H1 (cell line): ENCODE measurements around the gene SMOC2. TPM values are rescaled to one million over a fixed set of nuclear protein-coding genes. Genes with fewer than 3 reads are reported as not detected.

Experiments
- CTCF ChIA-PET: fragments of 300-600 bp; sonication (Branson Sonifier 250); formaldehyde crosslinking; loops from one replicate; lab custom pipeline; 2021; ENCODE audit not compliant: partially characterized antibody; lab: Charles Lee
- POLR2A ChIA-PET: fragments of 300-600 bp; sonication (Branson Sonifier 250); formaldehyde crosslinking; loops from one replicate; lab custom pipeline; 2021; ENCODE audit warnings: inconsistent platforms; ENCODE audit not compliant: partially characterized antibody; lab: Charles Lee
- DNase-seq, 2 experiments: peaks; one replicate each; pipeline versions ENCODE4 v3.0.0 to v3.0.0-alpha.2; 2010 to 2022; ENCODE audit warnings: low spot score in 2 of 2, low read depth in 1 of 2, mixed read lengths in 1 of 2
- FAIRE-seq: peaks from 2 replicates; lab custom pipeline; 2011; peaks lifted over from hg19 to GRCh38; lab: Jason Lieb, UNC
- H2AFZ ChIP-seq: 2 replicates; pipeline ENCODE4 v1.8.1; 2012; ENCODE audit warnings: low read length, inconsistent platforms
- H2AK5ac ChIP-seq: 2 replicates; pipeline ENCODE4 v1.6.1; 2013; ENCODE audit warnings: low read depth, low read length
- H2BK120ac ChIP-seq: replicated peaks from 2 replicates; pipeline ENCODE3; 2013; ENCODE audit warnings: low read depth, low read length, inconsistent platforms
- H2BK12ac ChIP-seq: 2 replicates; pipeline ENCODE4 v1.6.1; 2013; ENCODE audit warnings: low read depth, low read length
- H2BK15ac ChIP-seq: 2 replicates; pipeline ENCODE4 v1.6.1; 2013; ENCODE audit warnings: low read length
- H2BK20ac ChIP-seq: 2 replicates; pipeline ENCODE4 v1.6.1; 2013; ENCODE audit warnings: low read length
- H2BK5ac ChIP-seq: 2 replicates; pipeline ENCODE4 v1.6.1; 2013; ENCODE audit warnings: low read depth, low read length
- H3K14ac ChIP-seq: 2 replicates; pipeline ENCODE4 v1.6.1; 2013; ENCODE audit warnings: inconsistent platforms; ENCODE audit not compliant: insufficient read length
- H3K18ac ChIP-seq: 2 replicates; pipeline ENCODE4 v1.6.1; 2013; ENCODE audit warnings: low read length; ENCODE audit errors: extremely low read depth
- H3K23ac ChIP-seq: 2 replicates; pipeline ENCODE4 v1.6.1; 2013; ENCODE audit warnings: inconsistent platforms; ENCODE audit not compliant: insufficient read length
- H3K23me2 ChIP-seq: 2 replicates; pipeline ENCODE4 v1.6.1; 2013; ENCODE audit warnings: low read depth, low read length
- H3K27ac ChIP-seq: 2 replicates; pipeline ENCODE4 v1.6.1; 2011; ENCODE audit warnings: low read depth, low read length, inconsistent platforms
- H3K27me3 ChIP-seq, 4 experiments: replicated peaks in 1 of 4; 1 replicate in 1 of 4; 2 replicates in 3 of 4; pipeline versions ENCODE4 v1.6.1 to v1.8.1; 2011 to 2013; ENCODE audit warnings: low read length in 3 of 4, mild to moderate bottlenecking in 3 of 4, inconsistent platforms in 2 of 4, mixed read lengths in 2 of 4, moderate library complexity in 1 of 4; ENCODE audit not compliant: control insufficient read depth in 3 of 4, insufficient read depth in 3 of 4; ENCODE audit errors: extremely low read depth in 1 of 4
- H3K36me3 ChIP-seq, 4 experiments: 2 replicates each; pipeline versions ENCODE4 v1.6.1 to v1.8.1; 2011 to 2013; ENCODE audit warnings: mild to moderate bottlenecking in 4 of 4, low read length in 3 of 4, moderate library complexity in 2 of 4, control low read depth in 1 of 4, inconsistent platforms in 1 of 4; ENCODE audit not compliant: insufficient read depth in 4 of 4, control insufficient read depth in 2 of 4
- H3K4ac ChIP-seq: replicated peaks from 2 replicates; pipeline ENCODE3; 2013; ENCODE audit warnings: low read length, low read depth, mixed read lengths, inconsistent platforms; ENCODE audit not compliant: insufficient read length
- H3K4me1 ChIP-seq, 4 experiments: replicated peaks in 1 of 4; 1 replicate in 1 of 4; 2 replicates in 3 of 4; pipeline versions ENCODE4 v1.6.1 to v1.8.1; 2011 to 2013; ENCODE audit warnings: low read length in 3 of 4, inconsistent platforms in 2 of 4, mixed read lengths in 1 of 4; ENCODE audit not compliant: insufficient read depth in 4 of 4, control insufficient read depth in 3 of 4
- H3K4me2 ChIP-seq, 2 experiments: 2 replicates each; pipeline versions ENCODE4 v1.6.1 to v1.8.1; 2011 to 2013; ENCODE audit warnings: low read depth in 2 of 2, low read length in 2 of 2, control low read depth in 1 of 2, inconsistent platforms in 1 of 2, mild to moderate bottlenecking in 1 of 2; ENCODE audit not compliant: insufficient read depth in 1 of 2
- H3K4me3 ChIP-seq, 4 experiments: fragments of 200-600, 300-600 bp in 1 of 4; sonication (generic), shearing (Covaris generic), sonication (Bioruptor Twin) in 1 of 4; 2 replicates each; pipeline versions ENCODE4 v1.5.1 to v1.8.1; 2011 to 2016; ENCODE audit warnings: low read length in 4 of 4, low read depth in 3 of 4, control low read depth in 2 of 4, inconsistent platforms in 2 of 4, mild to moderate bottlenecking in 2 of 4, mixed read lengths in 1 of 4, moderate library complexity in 1 of 4; ENCODE audit not compliant: insufficient read depth in 2 of 4; ENCODE audit errors: extremely low read depth in 1 of 4
- H3K56ac ChIP-seq: replicated peaks from 2 replicates; pipeline ENCODE3; 2013; ENCODE audit warnings: low read depth, mild to moderate bottlenecking, mixed read lengths, low read length, inconsistent platforms; ENCODE audit not compliant: insufficient read length
- H3K79me1 ChIP-seq: 2 replicates; pipeline ENCODE4 v1.6.1; 2013; ENCODE audit warnings: low read depth, low read length, control low read depth
- H3K79me2 ChIP-seq, 2 experiments: 2 replicates each; pipeline versions ENCODE4 v1.6.1 to v1.8.1; 2012 to 2013; ENCODE audit warnings: low read length in 2 of 2, mild to moderate bottlenecking in 2 of 2, inconsistent platforms in 1 of 2; ENCODE audit not compliant: insufficient read depth in 2 of 2, control insufficient read depth in 1 of 2
- H3K9ac ChIP-seq, 4 experiments: replicated peaks in 1 of 4; 1 replicate in 1 of 4; 2 replicates in 3 of 4; pipeline versions ENCODE4 v1.6.1 to v1.8.1; 2011 to 2013; ENCODE audit warnings: low read depth in 3 of 4, low read length in 3 of 4, control low read depth in 2 of 4, mild to moderate bottlenecking in 2 of 4, moderate library complexity in 2 of 4, inconsistent platforms in 1 of 4; ENCODE audit errors: extremely low read depth in 1 of 4
- H3K9me3 ChIP-seq, 2 experiments: 2 replicates each; pipeline versions ENCODE4 v1.6.1 to v1.8.1; 2012 to 2013; ENCODE audit warnings: mild to moderate bottlenecking in 2 of 2, moderate library complexity in 2 of 2, control low read depth in 1 of 2, inconsistent platforms in 1 of 2, low read depth in 1 of 2, low read length in 1 of 2, mixed read lengths in 1 of 2; ENCODE audit not compliant: insufficient read depth in 2 of 2
- H4K20me1 ChIP-seq, 2 experiments: replicated peaks in 1 of 2; 2 replicates each; pipeline versions ENCODE3 to v1.8.1; 2011 to 2013; ENCODE audit warnings: inconsistent platforms in 2 of 2, low read length in 2 of 2, mild to moderate bottlenecking in 1 of 2; ENCODE audit not compliant: insufficient read depth in 2 of 2, control insufficient read depth in 1 of 2
- H4K5ac ChIP-seq: 2 replicates; pipeline ENCODE4 v1.6.1; 2013; ENCODE audit warnings: low read length, low read depth, mixed read lengths, inconsistent platforms; ENCODE audit not compliant: insufficient read length
- H4K8ac ChIP-seq: 2 replicates; pipeline ENCODE4 v1.8.0; 2013; ENCODE audit warnings: mild to moderate bottlenecking, moderate library complexity, low read length, inconsistent platforms; ENCODE audit not compliant: insufficient read depth; ENCODE audit errors: extremely low read depth
- H4K91ac ChIP-seq: replicated peaks from 2 replicates; pipeline ENCODE3; 2013; ENCODE audit warnings: low read length, mixed read lengths, inconsistent platforms; ENCODE audit not compliant: insufficient read length
- ASH2L ChIP-seq: fragments of 200-600, 300-600 bp; sonication (generic); IDR thresholded peaks from one replicate; pipeline ENCODE4 v1.7.1; 2017; ENCODE audit warnings: low read length
- ATF3 ChIP-seq: IDR thresholded peaks from 2 replicates; pipeline ENCODE4 v1.6.1; 2011; ENCODE audit warnings: low read depth, mild to moderate bottlenecking, low read length; ENCODE audit not compliant: insufficient read depth
- BCL11A ChIP-seq, 2 experiments: IDR thresholded peaks; one replicate each; pipeline ENCODE4 v1.6.1; 2011; ENCODE audit warnings: low read depth in 2 of 2, low read length in 2 of 2, mild to moderate bottlenecking in 2 of 2
- CBX8 ChIP-seq: fragments of 300-800, 300-1000 bp; sonication (generic); IDR thresholded peaks from 2 replicates; pipeline ENCODE4 v1.7.1; 2016; ENCODE audit warnings: low read depth, low read length, borderline replicate concordance
- CHD2 ChIP-seq: IDR thresholded peaks from 2 replicates; pipeline ENCODE4 v1.6.1; 2012; ENCODE audit warnings: low read length, improper control_type of control experiment
- FOSL1 ChIP-seq: IDR thresholded peaks from 2 replicates; pipeline ENCODE4 v1.6.1; 2011; ENCODE audit warnings: mild to moderate bottlenecking, low read depth, low read length, moderate library complexity; ENCODE audit not compliant: insufficient read depth
- HDAC6 ChIP-seq: IDR thresholded peaks from one replicate; pipeline ENCODE4 v1.7.1; 2012; ENCODE audit warnings: low read depth, mild to moderate bottlenecking, inconsistent platforms, low read length, moderate library complexity
- JUN ChIP-seq: IDR thresholded peaks from 2 replicates; pipeline ENCODE4 v1.6.1; 2011; ENCODE audit warnings: low read depth, mild to moderate bottlenecking, improper control_type of control experiment, low read length
- NRF1 ChIP-seq: IDR thresholded peaks from 2 replicates; pipeline ENCODE4 v1.6.1; 2011; ENCODE audit warnings: mild to moderate bottlenecking, low read depth, low read length, improper control_type of control experiment
- PHF8 ChIP-seq: fragments of 200-600 bp; sonication (generic); conservative IDR thresholded peaks from 2 replicates; pipeline ENCODE4 v1.7.1; 2012; ENCODE audit warnings: low read depth, mild to moderate bottlenecking, inconsistent platforms, low read length, moderate library complexity
- RBBP5 ChIP-seq: IDR thresholded peaks from 2 replicates; pipeline ENCODE4 v1.7.1; 2012; ENCODE audit warnings: low read depth, mild to moderate bottlenecking, inconsistent platforms, low read length, moderate library complexity, borderline replicate concordance
- RFX5 ChIP-seq: IDR thresholded peaks from 2 replicates; pipeline ENCODE4 v1.6.1; 2011; ENCODE audit warnings: low read depth, low read length, improper control_type of control experiment, borderline replicate concordance
- RXRA ChIP-seq: IDR thresholded peaks from 2 replicates; pipeline ENCODE4 v1.6.1; 2011; ENCODE audit warnings: low read depth, mild to moderate bottlenecking, low read length, moderate library complexity; ENCODE audit not compliant: insufficient read depth
- TCF12 ChIP-seq: IDR thresholded peaks from 2 replicates; pipeline ENCODE4 v1.6.1; 2011; ENCODE audit warnings: low read depth, mild to moderate bottlenecking, low read length
- WGBS, 2 experiments: shearing (Covaris generic) in 1 of 2; methylation state at CpG; one replicate each; pipeline versions ENCODE4 v1.1.6 to v1.1.7; 2013 to 2015; ENCODE audit warnings: low lambda C conversion rate in 2 of 2, mixed read lengths in 2 of 2, inconsistent platforms in 1 of 2, low coverage in 1 of 2, missing lambda C conversion rate in 1 of 2; ENCODE audit not compliant: insufficient replicate concordance in 2 of 2, insufficient coverage in 1 of 2, insufficient read length in 1 of 2; ENCODE audit errors: extremely low coverage in 1 of 2, missing lambda C conversion rate in 1 of 2; 5-methylcytosine and 5-hydroxymethylcytosine counted together
- polyA plus RNA-seq, 7 experiments: library from polyadenylated mRNA; depleted of rRNA in 3 of 7; stranded (reverse) in 5 of 7; unstranded in 2 of 7; fragments of >200 nt in 5 of 7; fragments of 200-250 nt in 2 of 7; gene quantifications; 1 replicate in 5 of 7; 2 replicates in 1 of 7; 4 replicates in 1 of 7; pipeline versions ENCODE4 v1.2.1 to v1.2.3, GENCODE V29; 2011 to 2013; ENCODE audit warnings: missing spikeins in 2 of 7, mixed read lengths in 2 of 7
- total RNA-seq: library from RNA; stranded (reverse); fragmentation: NEBNext Ultra II Directional; extraction: Animal tissue kit (Norgen Biotek cat#: 25700); gene quantifications from 2 replicates; pipeline ENCODE4 v1.2.1, GENCODE V29; 2021

SMOC2 gene
- total and polyA plus RNA-seq, 2 of the 8 experiments (the other 6 are each of a cell fraction or from before 2014, with no cell fraction given): 7.7 to 8.5 TPM

- H3K9ac ChIP-seq: no peak overlapping the region
- CTCF ChIA-PET: interaction anchor here (0.8 to 2.6 kb wide), 3 partner anchors 90 to 133 kb away, joined by 3 to 7 read pairs (median 3); no protein-coding TSS in a partner anchor
These were observed 100.3 kb downstream of the SMOC2 start for GRCh38 chr6:168541307-168541706.

More at GRCh38 chr6:168541307-168541706, 100.3 kb downstream of the SMOC2 start:
- Histone ChIP-seq H3K79me2 (no peaks in the 10 kb centered on the region), H4K91ac (no peak overlapping the region), H3K36me3 (no peaks in the 10 kb centered on the region), H4K20me1 (no peaks in the 10 kb centered on the region), H3K4ac (no peak overlapping the region), H3K56ac (no peak overlapping the region), H3K4me1 (peaks cover 9 to 36% (median 19%) of the 10 kb centered on the region in 4 experiments), H3K4me2 (peak overlapping the region; percentile 38 to 59; a peak in 3 of 4 replicates), H3K27me3 (no peaks in the 10 kb centered on the region), H4K5ac (no peak overlapping the region), H2BK12ac (no peak overlapping the region), H3K14ac (no peak overlapping the region), H2BK5ac (no peak overlapping the region), H3K9me3 (no peaks in the 10 kb centered on the region), H3K18ac (no peak overlapping the region; the same call in 1 of the 2 replicates), H2BK15ac (no peak overlapping the region), H3K79me1 (no peaks in the 10 kb centered on the region), H3K4me3 (no peak overlapping the region), H2BK20ac (no peak overlapping the region), H3K23ac (no peak overlapping the region), H2AK5ac (no peak overlapping the region), H4K8ac (no peak overlapping the region), H3K23me2 (no peaks in the 10 kb centered on the region; the same call in 1 of the 2 replicates), H3K27ac (no peak overlapping the region), H2AFZ (no peak overlapping the region), H2BK120ac (no peak overlapping the region)
- POLR2A ChIA-PET: interaction anchor here (1.0 kb wide), 1 partner anchor 10 kb away, joined by 3 read pairs; no protein-coding TSS in a partner anchor
- FAIRE-seq (no peak), DNase-seq (no peak)
- no peak for TF ChIP-seq RFX5
- TF ChIP-seq RBBP5: no peak
- no peak for TF ChIP-seq JUN
- no peak for TF ChIP-seq CBX8
- TF ChIP-seq TCF12: no peak
- TF ChIP-seq NRF1: no peak
- no peak for TF ChIP-seq ASH2L
- no peak for TF ChIP-seq PHF8
- TF ChIP-seq FOSL1: no peak
- TF ChIP-seq BCL11A (IDR thresholded peaks at IDR 0.05; ENCODE audit: low read depth in 2 of 2, low read length in 2 of 2): no peak
- TF ChIP-seq HDAC6: no peak
- no peak for TF ChIP-seq ATF3
- no peak for TF ChIP-seq CHD2
- no peak for TF ChIP-seq RXRA
- WGBS, 2 experiments: 79% methylated on average over 4 of the region's 4 CpGs; no CpG with 5 or more reads in 1 of the 2 experiments
